Natural killer cell (primary cell): ENCODE measurements around the gene GALNT1. TPM values are rescaled to one million over a fixed set of nuclear protein-coding genes. Genes with fewer than 3 reads are reported as not detected.

ENCODE experiments used
- ATAC-seq, 3 donors: fragments of 150-1000 bp in 2 of 3; fragments of 200-7000 bp in 1 of 3; cut with Tn5 transposase; 1 replicate in 1 of 3; 2 replicates in 2 of 3; pipeline ENCODE4 v1.10.0; 2021; ENCODE audit warnings: mild to moderate bottlenecking in 2 of 3, moderate library complexity in 2 of 3
- DNase-seq, 2 donors: peaks; one replicate each; pipeline versions ENCODE4 v3.0.0 to v3.0.0-alpha.2; 2013 to 2021; ENCODE audit warnings: mixed read lengths in 1 of 2
- H3K27ac ChIP-seq: one replicate; pipeline ENCODE4 v1.5.1; 2013; ENCODE audit warnings: mild to moderate bottlenecking, low read length
- H3K27me3 ChIP-seq: one replicate; pipeline ENCODE4 v1.6.1; 2013; ENCODE audit warnings: low read length; ENCODE audit not compliant: control insufficient read depth, insufficient read depth
- H3K36me3 ChIP-seq: one replicate; pipeline ENCODE4 v1.6.1; 2013; ENCODE audit warnings: low read length; ENCODE audit not compliant: control insufficient read depth, insufficient read depth
- H3K4me1 ChIP-seq: one replicate; pipeline ENCODE4 v1.6.1; 2013; ENCODE audit warnings: low read length; ENCODE audit not compliant: control insufficient read depth, insufficient read depth
- H3K4me3 ChIP-seq: one replicate; pipeline ENCODE4 v1.5.1; 2013; ENCODE audit warnings: low read length
- H3K9me3 ChIP-seq: one replicate; pipeline ENCODE4 v1.6.1; 2013; ENCODE audit warnings: low read length; ENCODE audit not compliant: control insufficient read depth, insufficient read depth
- H3K27ac Mint-ChIP-seq, 2 donors: one replicate each; pipeline ENCODE4 v1.8.0; 2022; ENCODE audit warnings: mild to moderate bottlenecking in 2 of 2, mixed read lengths in 2 of 2, moderate library complexity in 1 of 2
- H3K27me3 Mint-ChIP-seq, 2 donors: one replicate each; pipeline ENCODE4 v1.8.0; 2022; ENCODE audit warnings: low read depth in 2 of 2, mixed read lengths in 2 of 2
- H3K36me3 Mint-ChIP-seq: one replicate; pipeline ENCODE4 v1.8.0; 2022; ENCODE audit warnings: mixed read lengths
- H3K4me1 Mint-ChIP-seq, 2 donors: one replicate each; pipeline ENCODE4 v1.8.0; 2022; ENCODE audit warnings: mixed read lengths in 2 of 2
- H3K4me3 Mint-ChIP-seq: one replicate; pipeline ENCODE4 v1.8.0; 2022; ENCODE audit warnings: mild to moderate bottlenecking, moderate library complexity, mixed read lengths
- H3K9me3 Mint-ChIP-seq, 2 donors: one replicate each; pipeline ENCODE4 v1.8.0; 2022; ENCODE audit warnings: mixed read lengths in 2 of 2
- CTCF ChIP-seq: fragments of 200-600 bp; IDR thresholded peaks from one replicate; pipeline ENCODE4 v1.8.0; 2022; ENCODE audit warnings: antibody characterized with exemption
- WGBS: methylation state at CpG from one replicate; pipeline ENCODE4 v1.1.7; 2013; ENCODE audit warnings: missing lambda C conversion rate; ENCODE audit not compliant: insufficient coverage; 5-methylcytosine and 5-hydroxymethylcytosine counted together
- intact Hi-C: fragments of 100-400 bp; cut with micrococcal nuclease; formaldehyde crosslinking; loops from one replicate; pipeline ENCODE4 v1.14.2; 2022
- total RNA-seq, 4 donors: library from RNA; stranded (reverse); fragments of 120-200 nt in 1 of 4; gene quantifications; one replicate each; pipeline versions ENCODE4 v1.2.3 to v1.2.4, GENCODE V29; 2013 to 2022

Gene GALNT1
- 10 to 100 TPM; 49.2 to 57.1 (median 50.0) TPM for total RNA-seq
- total RNA-seq (2013): 82.7 TPM

DNA sequence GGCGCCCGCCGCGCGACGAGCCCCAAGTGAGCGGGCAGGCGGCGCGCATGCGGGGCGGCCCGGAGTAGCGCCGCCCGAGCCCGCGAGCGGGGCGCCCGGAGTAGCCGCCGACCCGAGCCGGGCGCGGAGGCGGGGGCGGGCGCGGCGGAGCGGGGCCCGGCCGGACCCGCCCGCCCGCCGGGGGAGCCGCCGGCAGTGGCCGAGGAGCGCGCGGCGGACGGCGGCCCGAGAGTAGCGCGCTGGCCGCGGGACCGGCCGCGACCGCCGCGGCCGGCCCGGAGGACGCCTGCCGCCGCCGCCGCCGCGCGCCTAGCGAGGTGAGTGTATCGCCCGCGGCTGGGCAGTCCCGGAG lies at the start of gene GALNT1:
TSS of gene GALNT1 (plus strand) at position 195 of the 352 bp plus-strand sequence. CDS start 72,923 bp downstream, outside the sequence.
- Mint-ChIP-seq H3K4me1 (peaks cover 25 to 27% of the 10 kb centered on the region in 2 donors), H3K9me3 (no peaks in the 10 kb centered on the region), H3K4me3 (peak within 1 kb of the TSS; percentile 79), H3K27me3 (no peaks in the 10 kb centered on the region), H3K36me3 (no peaks in the 10 kb centered on the region), H3K27ac (peak within 1 kb of the TSS; percentile 62 to 75)
- peak within 1 kb of the TSS; percentile 72 for H3K27ac ChIP-seq
- peak within 1 kb of the TSS; percentile 69 for H3K4me3 ChIP-seq
- no peaks in the 10 kb centered on the region for H3K9me3 ChIP-seq
- TF ChIP-seq CTCF: no peak
- DNase-seq (peak in 1 of 2 donors; percentile 14), ATAC-seq (peak; percentile 53 to 69 (median 63))
- H3K36me3 ChIP-seq: no peaks in the 10 kb centered on the region
- under 1% methylated on average over 50 of the region's 74 CpGs for WGBS
- H3K27me3 ChIP-seq: no peaks in the 10 kb centered on the region
- intact Hi-C loops: loop anchor here (5.0 kb wide), 2 partner anchors 36 to 84 kb away; partner anchors contain the start of gene INO80C
- peaks cover 15% of the 10 kb centered on the region for H3K4me1 ChIP-seq

DNA sequence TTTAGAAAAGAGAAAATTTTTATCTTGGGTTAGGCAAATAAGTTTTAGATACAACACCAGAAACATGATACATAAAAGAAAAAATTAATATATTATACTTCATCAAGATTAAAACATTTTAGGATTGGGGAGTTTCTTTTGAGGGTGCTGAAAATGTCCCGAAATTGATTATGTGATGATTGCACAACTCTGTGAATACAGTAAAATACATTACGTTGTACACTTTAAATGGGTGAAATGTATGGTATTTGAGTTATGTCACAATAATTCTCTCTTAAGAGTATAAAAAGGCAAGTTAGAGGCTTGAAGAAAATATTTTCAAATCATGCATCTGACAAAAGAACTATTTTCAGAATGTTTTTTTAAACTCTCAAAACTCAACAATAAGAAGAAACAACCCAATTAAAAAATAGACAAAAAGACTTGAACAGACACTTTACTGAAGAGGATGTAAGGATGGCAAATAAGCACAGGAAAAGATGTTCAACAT lies 47.6 kb upstream of the GALNT1 start:
- no peak for TF ChIP-seq CTCF
- no peak overlapping the region for H3K4me3 ChIP-seq
- intact Hi-C loops: no loop called here
- Mint-ChIP-seq H3K9me3 (peaks cover 0 to 3% of the 10 kb centered on the region in 2 donors), H3K4me1 (peaks cover 13 to 14% of the 10 kb centered on the region in 2 donors), H3K36me3 (peaks cover 2% of the 10 kb centered on the region), H3K4me3 (no peak overlapping the region), H3K27ac (no peak overlapping the region), H3K27me3 (peaks cover 10 to 31% of the 10 kb centered on the region in 2 donors)
- H3K27me3 ChIP-seq: peaks cover 2% of the 10 kb centered on the region
- peaks cover 7% of the 10 kb centered on the region for H3K4me1 ChIP-seq
- no peak for ATAC-seq
- peaks cover 3% of the 10 kb centered on the region for H3K9me3 ChIP-seq
- no peak overlapping the region for H3K27ac ChIP-seq
- no peak for DNase-seq
- H3K36me3 ChIP-seq: no peaks in the 10 kb centered on the region
- 94% methylated on average over 2 of the region's 2 CpGs for WGBS

GRCh38 chr18:35535297-35535696 lies 46.2 kb upstream of the GALNT1 start:
- Mint-ChIP-seq H3K27me3 (peaks cover 9 to 18% of the 10 kb centered on the region in 2 donors), H3K4me1 (peaks cover 13 to 14% of the 10 kb centered on the region in 2 donors), H3K4me3 (no peak overlapping the region), H3K9me3 (peaks cover 0 to 3% of the 10 kb centered on the region in 2 donors), H3K27ac (peak overlapping the region; percentile 7 to 27), H3K36me3 (no peaks in the 10 kb centered on the region)
- Histone ChIP-seq H3K36me3 (no peaks in the 10 kb centered on the region), H3K4me1 (peaks cover 7% of the 10 kb centered on the region), H3K4me3 (no peak overlapping the region), H3K27me3 (peaks cover 2% of the 10 kb centered on the region), H3K9me3 (peaks cover 3% of the 10 kb centered on the region), H3K27ac (no peak overlapping the region)
- no peak for TF ChIP-seq CTCF
- DNase-seq (no peak), ATAC-seq (peak in 2 of 3 donors; percentile 26 to 76)
- intact Hi-C loops: no loop called here
- WGBS: 91% methylated on average over 1 of the region's 1 CpG

GRCh38 chr18:35542356-35542755 lies 39.2 kb upstream of the GALNT1 start:
- DNase-seq (no peak), ATAC-seq (no peak)

More at GRCh38 chr18:35542356-35542755, 39.2 kb upstream of the GALNT1 start:
- H3K27me3 ChIP-seq: no peaks in the 10 kb centered on the region
- no peaks in the 10 kb centered on the region for H3K9me3 ChIP-seq
- H3K4me1 ChIP-seq: no peaks in the 10 kb centered on the region
- no peaks in the 10 kb centered on the region for H3K9me3 Mint-ChIP-seq
- H3K36me3 Mint-ChIP-seq: no peaks in the 10 kb centered on the region
- H3K27ac ChIP-seq: no peak overlapping the region
- H3K4me3 ChIP-seq: no peak overlapping the region
- H3K4me1 Mint-ChIP-seq: no peaks in the 10 kb centered on the region
- H3K27ac Mint-ChIP-seq: no peak overlapping the region
- no peaks in the 10 kb centered on the region for H3K36me3 ChIP-seq
- peaks cover 18 to 29% of the 10 kb centered on the region in 2 donors for H3K27me3 Mint-ChIP-seq
- H3K4me3 Mint-ChIP-seq: no peak overlapping the region
- no peak for TF ChIP-seq CTCF
- intact Hi-C loops: no loop called here
